H1 (cell line): Measurements from ENCODE around the gene SLC2A1. TPM values are rescaled to one million over a fixed set of nuclear protein-coding genes. Genes with fewer than 3 reads are reported as not detected.

ENCODE experiments used
- CHD7 ChIP-seq: fragments of 300-600 bp; sonication (generic); IDR thresholded peaks from 2 replicates; pipeline ENCODE4 v1.7.1; 2012; ENCODE audit warnings: low read length, moderate library complexity, mild to moderate bottlenecking, inconsistent platforms; ENCODE audit not compliant: insufficient replicate concordance
- POLR2A ChIP-seq, 2 experiments: IDR thresholded peaks; 1 replicate in 1 of 2; 2 replicates in 1 of 2; pipeline ENCODE4 v1.6.1; 2011; ENCODE audit warnings: low read depth in 2 of 2, low read length in 2 of 2, mild to moderate bottlenecking in 2 of 2; ENCODE audit errors: control extremely low read depth in 1 of 2
- polyA plus RNA-seq, 7 experiments: library from polyadenylated mRNA; depleted of rRNA in 3 of 7; stranded (reverse) in 5 of 7; unstranded in 2 of 7; fragments of >200 nt in 5 of 7; fragments of 200-250 nt in 2 of 7; gene quantifications; 1 replicate in 5 of 7; 2 replicates in 1 of 7; 4 replicates in 1 of 7; pipeline versions ENCODE4 v1.2.1 to v1.2.3, GENCODE V29; 2011 to 2013; ENCODE audit warnings: missing spikeins in 2 of 7, mixed read lengths in 2 of 7
- total RNA-seq: library from RNA; stranded (reverse); fragmentation: NEBNext Ultra II Directional; extraction: Animal tissue kit (Norgen Biotek cat#: 25700); gene quantifications from 2 replicates; pipeline ENCODE4 v1.2.1, GENCODE V29; 2021

SLC2A1 gene
- total and polyA plus RNA-seq, 2 of the 8 experiments (the other 6 are each of a cell fraction or from before 2014, with no cell fraction given), result 230 to 308 TPM

DNA sequence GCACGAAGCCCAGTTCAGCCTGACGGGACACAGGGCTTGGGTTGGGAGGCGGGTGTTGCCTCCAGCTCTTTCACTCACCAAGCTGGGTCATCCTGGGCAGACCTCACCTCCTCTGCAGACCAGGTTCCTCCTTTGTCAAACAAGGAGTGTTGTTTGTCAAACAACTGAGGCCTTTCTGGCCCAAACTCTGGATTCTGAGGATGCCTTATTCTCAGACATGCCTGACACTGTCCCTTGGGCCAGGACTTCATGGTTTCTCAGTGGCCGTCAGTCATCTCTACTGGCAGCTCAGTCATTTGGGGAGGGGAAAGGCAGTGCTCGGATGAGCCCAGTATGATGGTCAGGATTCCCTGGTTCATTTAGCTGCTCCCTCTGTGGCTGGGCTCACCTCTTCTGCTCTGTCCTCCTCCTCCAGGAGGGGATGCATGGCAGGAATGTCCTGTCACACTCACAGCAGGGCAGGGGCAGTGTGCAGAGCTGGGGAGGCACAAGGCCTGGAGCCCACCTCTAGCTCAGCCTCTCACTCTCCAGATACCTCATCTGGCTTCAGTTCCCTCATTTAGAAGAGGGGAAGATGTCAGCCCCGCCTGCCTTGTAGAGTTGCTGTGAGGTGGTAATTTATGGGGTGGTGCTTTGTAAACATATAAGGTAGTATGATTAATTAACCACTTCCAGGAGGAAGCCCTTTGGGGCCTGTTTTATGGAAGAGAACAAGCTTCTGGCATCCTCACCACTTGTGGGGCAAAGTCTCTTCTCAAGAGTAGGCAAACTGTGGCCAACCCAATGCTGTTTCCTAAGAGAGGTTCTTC, 20.6 kb downstream of the SLC2A1 start (continued):
- no peak for TF ChIP-seq CHD7
- TF ChIP-seq POLR2A (IDR thresholded peaks at IDR 0.05; ENCODE audit: control extremely low read depth in 1 of 2, low read depth in 2 of 2, low read length in 2 of 2), result peak in 1 of 2 experiments; percentile 62; a peak in 1 of 3 replicates
